Endothelial cell of umbilical vein (primary cell): Measurements from ENCODE around the gene LRRC23.

Source experiments
- CTCF ChIP-seq, 2 donors: IDR thresholded peaks; 1 replicate in 1 of 2; 2 replicates in 1 of 2; pipeline ENCODE4 v1.5.1; 2011; ENCODE audit warnings: low read length in 2 of 2, mild to moderate bottlenecking in 2 of 2, moderate library complexity in 2 of 2, control low read depth in 1 of 2, inconsistent platforms in 1 of 2, low read depth in 1 of 2; ENCODE audit not compliant: insufficient read depth in 1 of 2; ENCODE audit errors: extremely low read depth in 1 of 2
- MYC ChIP-seq: IDR thresholded peaks from one replicate; pipeline ENCODE4 v1.6.1; 2011; ENCODE audit warnings: mild to moderate bottlenecking, low read depth, low read length
- POLR2AphosphoS5 ChIP-seq: IDR thresholded peaks from 2 replicates; pipeline ENCODE4 v1.6.1; 2012; ENCODE audit warnings: low read depth, mild to moderate bottlenecking, control low read depth, low read length, moderate library complexity; ENCODE audit not compliant: insufficient read depth

GRCh38 chr12:6962285-6963015 is 57.8 kb downstream of the LRRC23 start:
- no peak for TF ChIP-seq POLR2AphosphoS5
- no peak for TF ChIP-seq MYC
- no peak for TF ChIP-seq CTCF (IDR thresholded peaks at IDR 0.05; ENCODE audit: extremely low read depth in 1 of 2, insufficient read depth in 1 of 2, low read depth in 1 of 2, low read length in 2 of 2)
